MCF 10A (cell line): Measurements from ENCODE around the gene COL25A1. TPM values are rescaled to one million over a fixed set of nuclear protein-coding genes. Genes with fewer than 3 reads are reported as not detected.
"Not testable (repeated sequence)": the region's sequence is repeated elsewhere in the genome, so short reads cannot be mapped to it uniquely, and the experiment has no call there.

ENCODE experiments used
- BruUV-seq: library from RNA; stranded (reverse); fragments of 400-500 nt; replicated peaks from 2 replicates; lab custom pipeline; 2021; lab: Mats Ljungman, UMichigan
- CTCF ChIA-PET: fragments of 300-600 bp; sonication (Branson Sonifier 250); formaldehyde crosslinking; extraction: SDS; loops from one replicate; lab custom pipeline; 2021; ENCODE audit warnings: antibody characterized with exemption, inconsistent platforms; lab: Yijun Ruan, JAX
- POLR2A ChIA-PET: fragments of 300-600, 350-650 bp; sonication (Branson Sonifier 250); formaldehyde crosslinking; extraction: SDS; loops from one replicate; lab custom pipeline; 2020; ENCODE audit warnings: antibody characterized with exemption, inconsistent platforms; lab: Yijun Ruan, JAX
- DNase-seq: peaks from one replicate; pipeline ENCODE4 v3.0.0-alpha.2; 2018; ENCODE audit not compliant: unreplicated experiment
- H3K27ac Mint-ChIP-seq: one replicate; pipeline ENCODE4 v1.8.0; 2022; ENCODE audit warnings: mild to moderate bottlenecking, low read depth, mixed read lengths; ENCODE audit not compliant: unreplicated experiment
- H3K27me3 Mint-ChIP-seq: one replicate; pipeline ENCODE4 v1.8.0; 2022; ENCODE audit warnings: mixed read lengths; ENCODE audit not compliant: insufficient read depth, unreplicated experiment
- H3K36me3 Mint-ChIP-seq: one replicate; pipeline ENCODE4 v1.8.0; 2022; ENCODE audit warnings: mild to moderate bottlenecking, moderate library complexity, mixed read lengths; ENCODE audit not compliant: insufficient read depth, unreplicated experiment
- H3K4me1 Mint-ChIP-seq: one replicate; pipeline ENCODE4 v1.8.0; 2022; ENCODE audit warnings: mixed read lengths; ENCODE audit not compliant: insufficient read depth, unreplicated experiment
- H3K4me3 Mint-ChIP-seq: one replicate; pipeline ENCODE4 v1.8.0; 2022; ENCODE audit warnings: mild to moderate bottlenecking, moderate library complexity, mixed read lengths; ENCODE audit not compliant: unreplicated experiment
- H3K9me3 Mint-ChIP-seq: one replicate; pipeline ENCODE4 v1.8.0; 2022; ENCODE audit warnings: mixed read lengths; ENCODE audit not compliant: unreplicated experiment
- CTCF ChIP-seq: fragments of 200-600 bp; IDR thresholded peaks from one replicate; pipeline ENCODE4 v1.8.0; 2022; ENCODE audit warnings: antibody characterized with exemption, mild to moderate bottlenecking; ENCODE audit not compliant: unreplicated experiment
- intact Hi-C: fragments of 100-400 bp; cut with micrococcal nuclease; formaldehyde crosslinking; loops from 2 replicates; pipeline ENCODE4 v1.14.1; 2022
- total RNA-seq: library from RNA; stranded (reverse); gene quantifications from 2 replicates; pipeline ENCODE4 v1.2.3, GENCODE V29; 2022

The COL25A1 gene
- total RNA-seq, 1 experiment from 2014 or later: not detected

GRCh38 chr4:108991551-108992328 lies 310.7 kb downstream of the COL25A1 start:
- H3K27ac Mint-ChIP-seq: no peak overlapping the region
- H3K4me1 Mint-ChIP-seq: no peaks in the 10 kb centered on the region
- H3K4me3 Mint-ChIP-seq: no peak overlapping the region
- intact Hi-C loops: loop anchor here (10.0 kb wide), 1 partner anchor 83 kb away; no protein-coding TSS in a partner anchor
- no peak for TF ChIP-seq CTCF
- DNase-seq: peak; percentile 51
- no peaks in the 10 kb centered on the region for H3K36me3 Mint-ChIP-seq
- H3K9me3 Mint-ChIP-seq: no peaks in the 10 kb centered on the region
- no peaks in the 10 kb centered on the region for H3K27me3 Mint-ChIP-seq
- ChIA-PET CTCF (interaction anchor here (0.7 kb wide), 1 partner anchor 25 kb away, joined by 3 read pairs; no protein-coding TSS in a partner anchor), POLR2A (interaction anchor here (0.7 kb wide), 1 partner anchor 502 kb away, joined by 3 read pairs; no protein-coding TSS in a partner anchor)
- no TSS peak for BruUV-seq

GRCh38 chr4:108988464-108989195 lies 313.8 kb downstream of the COL25A1 start:
- no peaks in the 10 kb centered on the region for H3K36me3 Mint-ChIP-seq
- BruUV-seq: no TSS peak
- ChIA-PET POLR2A (interaction anchor here (0.9 kb wide), 1 partner anchor 10 kb away, joined by 4 read pairs; no protein-coding TSS in a partner anchor), CTCF (interaction anchor here (0.6 kb wide), 2 partner anchors 338 to 417 kb away, joined by 3 to 4 read pairs; no protein-coding TSS in a partner anchor)
- H3K4me3 Mint-ChIP-seq: no peak overlapping the region
- H3K4me1 Mint-ChIP-seq: no peaks in the 10 kb centered on the region
- DNase-seq: no peak
- intact Hi-C loops: no loop called here
- no peak overlapping the region for H3K27ac Mint-ChIP-seq
- no peak for TF ChIP-seq CTCF
- H3K27me3 Mint-ChIP-seq: no peaks in the 10 kb centered on the region
- no peaks in the 10 kb centered on the region for H3K9me3 Mint-ChIP-seq

DNA sequence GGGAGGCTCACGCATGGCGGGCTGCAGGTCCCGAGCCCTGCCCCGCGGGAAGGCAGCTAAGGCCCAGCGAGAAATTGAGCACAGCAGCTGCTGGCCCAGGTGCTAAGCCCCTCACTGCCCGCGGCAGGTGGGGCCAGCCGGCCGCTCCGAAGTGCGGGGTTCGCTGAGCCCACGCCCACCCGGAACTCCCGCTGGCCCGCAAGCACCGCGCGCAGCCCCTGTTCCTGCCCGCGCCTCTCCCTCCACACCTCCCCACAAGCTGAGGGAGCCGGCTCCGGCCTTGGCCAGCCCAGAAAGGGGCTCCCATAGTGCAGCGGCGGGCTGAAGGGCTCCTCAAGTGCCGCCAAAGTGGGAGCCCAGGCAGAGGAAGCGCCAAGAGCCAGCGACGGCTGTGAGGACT lies 318.0 kb downstream of the COL25A1 start:
- H3K9me3 Mint-ChIP-seq, H3K4me1 Mint-ChIP-seq, CTCF ChIA-PET, H3K36me3 Mint-ChIP-seq, POLR2A ChIA-PET, H3K4me3 Mint-ChIP-seq, H3K27ac Mint-ChIP-seq, DNase-seq, intact Hi-C loops, BruUV-seq, H3K27me3 Mint-ChIP-seq: not testable (repeated sequence)

GRCh38 chr4:108982402-108983185 lies 319.9 kb downstream of the COL25A1 start:
- no peak for TF ChIP-seq CTCF
- no peak overlapping the region for H3K27ac Mint-ChIP-seq
- no peak for DNase-seq
- H3K36me3 Mint-ChIP-seq: no peaks in the 10 kb centered on the region
- H3K4me3 Mint-ChIP-seq: no peak overlapping the region
- no peaks in the 10 kb centered on the region for H3K9me3 Mint-ChIP-seq
- BruUV-seq: no TSS peak
- intact Hi-C loops: no loop called here
- POLR2A ChIA-PET: no interaction called here
- CTCF ChIA-PET: no interaction called here
- no peaks in the 10 kb centered on the region for H3K4me1 Mint-ChIP-seq
- no peaks in the 10 kb centered on the region for H3K27me3 Mint-ChIP-seq
